Transverse colon (tissue), 4 donors: Measurements from ENCODE around the gene RAD23B. TPM values are rescaled to one million over a fixed set of nuclear protein-coding genes. Genes with fewer than 3 reads are reported as not detected.

Source experiments
- DNase-seq: peaks from one replicate; pipeline ENCODE4 v3.0.0-alpha.2; 2019
- H3K27ac ChIP-seq, 4 donors: fragments of 200-600 bp; sonication (generic); 2 replicates each; pipeline ENCODE4 v1.5.1; 2016 to 2018; ENCODE audit warnings: inconsistent platforms in 4 of 4
- H3K27me3 ChIP-seq: fragments of 200-600 bp; sonication (generic); 2 replicates; pipeline ENCODE4 v1.5.1; 2017; ENCODE audit warnings: inconsistent platforms
- H3K36me3 ChIP-seq, 4 donors: fragments of 200-600 bp; sonication (generic); 2 replicates each; pipeline ENCODE4 v1.5.1; 2017 to 2019; ENCODE audit warnings: inconsistent platforms in 4 of 4
- H3K4me1 ChIP-seq, 4 donors: fragments of 200-600 bp; sonication (generic); 2 replicates each; pipeline ENCODE4 v1.5.1; 2017 to 2020; ENCODE audit warnings: inconsistent platforms in 4 of 4
- H3K4me3 ChIP-seq, 4 donors: fragments of 200-600 bp; sonication (generic); 1 replicate in 1 of 4; 2 replicates in 3 of 4; pipeline versions ENCODE4 v1.5.1 to v1.6.1; 2017 to 2019; ENCODE audit warnings: inconsistent platforms in 4 of 4
- H3K9me3 ChIP-seq, 2 donors: fragments of 200-600 bp; sonication (generic); 2 replicates each; pipeline ENCODE4 v1.5.1; 2017 to 2019; ENCODE audit warnings: inconsistent platforms in 2 of 2
- EP300 ChIP-seq: sonication (generic); formaldehyde crosslinking; IDR thresholded peaks from one replicate; pipeline ENCODE4 v1.6.1; 2017; ENCODE audit warnings: antibody characterized with exemption, low read depth
- POLR2A ChIP-seq: fragments of 450-650 bp; IDR thresholded peaks from one replicate; pipeline ENCODE4 v1.6.1; 2016; ENCODE audit warnings: antibody characterized with exemption, mild to moderate bottlenecking, moderate library complexity
- POLR2AphosphoS5 ChIP-seq, 3 donors: sonication (generic); formaldehyde crosslinking; IDR thresholded peaks; one replicate each; pipeline ENCODE4 v1.6.1; 2016; ENCODE audit warnings: antibody characterized with exemption in 3 of 3
- WGBS, 2 donors: methylation state at CpG; one replicate each; pipeline ENCODE4 v1.1.5; 2018; ENCODE audit warnings: low coverage in 1 of 2; 5-methylcytosine and 5-hydroxymethylcytosine counted together
- in situ Hi-C, 4 donors: fragments of 200-750 bp; cut with MboI; loops; one replicate each; pipeline versions ENCODE4 v1.15.0 to v1.15.1; 2017; ENCODE audit warnings: low sequenced_read_pairs in 3 of 4, low pct_ligation_motif_present in 1 of 4, low pct_unique_long_range_greater_than_20kb in 1 of 4
- intact Hi-C: fragments of 100-400 bp; cut with DNase I; formaldehyde crosslinking; loops from one replicate; pipeline ENCODE4 v1.15.1; 2023; ENCODE audit warnings: low total_unique reads
- total RNA-seq, 4 donors: library from RNA; depleted of rRNA; stranded (reverse); fragments of >200 nt; gene quantifications; one replicate each; pipeline ENCODE4 v1.1.0, GENCODE V29; 2016
- TF ChIP-seq, protein P1 (sequence below), 5 experiments: fragments of 200-600 bp in 3 of 5; fragments of 450-650 bp in 2 of 5; sonication (generic) in 3 of 5; IDR thresholded peaks; 1 replicate in 2 of 5; 2 replicates in 3 of 5; pipeline ENCODE4 v1.5.1; 2016 to 2017; ENCODE audit warnings: antibody characterized with exemption in 5 of 5, inconsistent platforms in 3 of 5, mild to moderate bottlenecking in 2 of 5, moderate library complexity in 1 of 5

RAD23B gene
- total RNA-seq, 4 donors from 2014 or later = 41.8 to 75.2 (median 54.9) TPM

DNA sequence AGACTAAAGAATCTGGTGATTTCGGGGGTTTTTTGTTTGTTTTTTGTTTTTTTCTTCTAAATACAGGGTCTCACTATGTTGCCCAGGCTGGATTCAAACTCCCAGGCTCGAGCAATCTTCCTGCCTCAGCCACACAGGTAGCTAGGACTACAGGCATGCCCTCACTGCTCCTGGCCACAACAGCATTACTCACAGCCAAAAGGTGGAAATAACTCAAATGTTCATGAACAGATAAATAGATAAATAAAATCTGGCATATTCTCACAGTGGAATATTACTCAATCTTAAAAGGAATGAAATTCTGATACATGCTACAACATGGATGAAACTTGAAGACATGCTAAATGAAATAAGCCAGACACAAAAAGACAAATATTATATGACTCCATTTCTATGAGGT is 19.8 kb upstream of the RAD23B start:
- H3K27me3 ChIP-seq = no peaks in the 10 kb centered on the region
- in situ Hi-C loops = no loop called here
- H3K9me3 ChIP-seq = peaks cover 4 to 6% of the 10 kb centered on the region in 2 donors
- intact Hi-C loops = no loop called here
- WGBS, 2 donors = 63 to 65% methylated on average over 2 of the region's 2 CpGs
- H3K27ac ChIP-seq = no peak overlapping the region
- no peak overlapping the region for H3K4me3 ChIP-seq
- TF ChIP-seq POLR2A (no peak), POLR2AphosphoS5 (IDR thresholded peaks at IDR 0.05) (no peak), EP300 (no peak)
- TF ChIP-seq, protein P1, sequence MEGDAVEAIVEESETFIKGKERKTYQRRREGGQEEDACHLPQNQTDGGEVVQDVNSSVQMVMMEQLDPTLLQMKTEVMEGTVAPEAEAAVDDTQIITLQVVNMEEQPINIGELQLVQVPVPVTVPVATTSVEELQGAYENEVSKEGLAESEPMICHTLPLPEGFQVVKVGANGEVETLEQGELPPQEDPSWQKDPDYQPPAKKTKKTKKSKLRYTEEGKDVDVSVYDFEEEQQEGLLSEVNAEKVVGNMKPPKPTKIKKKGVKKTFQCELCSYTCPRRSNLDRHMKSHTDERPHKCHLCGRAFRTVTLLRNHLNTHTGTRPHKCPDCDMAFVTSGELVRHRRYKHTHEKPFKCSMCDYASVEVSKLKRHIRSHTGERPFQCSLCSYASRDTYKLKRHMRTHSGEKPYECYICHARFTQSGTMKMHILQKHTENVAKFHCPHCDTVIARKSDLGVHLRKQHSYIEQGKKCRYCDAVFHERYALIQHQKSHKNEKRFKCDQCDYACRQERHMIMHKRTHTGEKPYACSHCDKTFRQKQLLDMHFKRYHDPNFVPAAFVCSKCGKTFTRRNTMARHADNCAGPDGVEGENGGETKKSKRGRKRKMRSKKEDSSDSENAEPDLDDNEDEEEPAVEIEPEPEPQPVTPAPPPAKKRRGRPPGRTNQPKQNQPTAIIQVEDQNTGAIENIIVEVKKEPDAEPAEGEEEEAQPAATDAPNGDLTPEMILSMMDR (IDR thresholded peaks at IDR 0.05) = no peak
- H3K36me3 ChIP-seq = no peaks in the 10 kb centered on the region
- H3K4me1 ChIP-seq = no peaks in the 10 kb centered on the region
- DNase-seq = no peak

DNA sequence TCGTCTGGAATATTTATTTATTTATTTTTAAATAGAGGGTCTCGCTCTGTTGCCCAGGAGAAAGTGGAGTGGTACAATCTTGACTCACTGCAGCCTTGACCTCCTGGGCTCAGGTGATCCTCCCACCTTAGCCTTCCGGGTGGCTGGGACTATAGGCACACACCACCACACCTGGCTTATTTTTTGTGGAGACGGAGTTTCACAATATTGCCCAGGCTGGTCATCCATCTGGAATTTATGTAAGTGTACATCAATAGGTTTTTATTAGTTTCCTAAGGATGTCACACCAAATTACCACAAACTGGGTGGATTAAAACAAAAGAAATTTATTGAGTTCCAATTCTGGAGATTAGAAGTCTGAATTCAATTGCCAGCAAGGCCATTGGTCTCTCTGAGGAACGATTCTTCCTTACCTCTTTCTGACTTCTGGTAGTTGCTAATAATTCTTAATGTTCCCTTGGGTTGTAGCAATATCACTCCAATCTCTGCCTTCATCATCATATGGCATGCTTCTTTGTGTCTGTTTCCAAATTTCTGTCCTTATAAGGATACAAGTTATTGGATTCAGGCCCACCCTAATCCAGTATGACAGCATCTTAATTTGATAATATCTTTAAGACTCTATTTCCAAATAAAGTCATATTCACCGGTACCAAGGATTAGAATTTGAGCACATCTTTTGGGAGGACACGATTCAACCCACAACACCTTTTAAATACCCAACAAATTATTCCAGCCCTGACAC is 16.3 kb upstream of the RAD23B start:
- intact Hi-C loops (loop anchor here (5.0 kb wide), 1 partner anchor 1581 kb away; no protein-coding TSS in a partner anchor), in situ Hi-C loops (no loop called here)
- Histone ChIP-seq H3K27me3 (no peaks in the 10 kb centered on the region), H3K9me3 (peaks cover 4 to 6% of the 10 kb centered on the region in 2 donors), H3K4me3 (no peak overlapping the region), H3K27ac (no peak overlapping the region), H3K36me3 (no peaks in the 10 kb centered on the region), H3K4me1 (peaks cover 0 to 3% (median 0%) of the 10 kb centered on the region in 4 donors)
- no peak for DNase-seq
- 89 to 92% methylated on average over 7 of the region's 7 CpGs for WGBS, 2 donors
- TF ChIP-seq, protein P1 (IDR thresholded peaks at IDR 0.05) = no peak

DNA sequence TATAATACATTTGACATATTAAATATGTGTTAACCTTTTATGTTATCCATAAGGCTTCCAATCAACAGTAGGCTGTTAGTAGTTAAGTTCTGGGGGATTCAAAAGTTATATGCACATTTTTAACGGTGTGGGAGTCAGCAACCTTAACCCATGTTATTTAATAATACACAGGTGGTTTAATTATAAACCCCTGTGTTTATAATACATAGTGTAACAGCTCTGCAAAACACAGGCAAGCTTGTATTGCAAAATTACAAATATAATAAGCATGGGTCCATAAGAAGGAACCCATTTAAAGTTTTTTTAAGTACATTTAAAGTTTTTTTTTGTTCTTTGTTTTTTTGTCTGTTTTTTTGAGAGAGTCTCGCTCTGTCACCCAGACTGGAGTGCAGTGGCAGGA is 14.5 kb upstream of the RAD23B start:
- H3K4me1 ChIP-seq = peaks cover 0 to 3% (median 0%) of the 10 kb centered on the region in 4 donors
- no peak overlapping the region for H3K27ac ChIP-seq
- 40 to 76% methylated on average over 1 to 2 of the region's 2 CpGs for WGBS, 2 donors
- in situ Hi-C loops (no loop called here), intact Hi-C loops (loop anchor here (5.0 kb wide), 1 partner anchor 1579 kb away; no protein-coding TSS in a partner anchor)
- TF ChIP-seq POLR2AphosphoS5 (IDR thresholded peaks at IDR 0.05) (no peak), POLR2A (no peak), EP300 (no peak)
- TF ChIP-seq, protein P1 (IDR thresholded peaks at IDR 0.05) = no peak
- peaks cover 4 to 6% of the 10 kb centered on the region in 2 donors for H3K9me3 ChIP-seq
- no peaks in the 10 kb centered on the region for H3K36me3 ChIP-seq
- no peaks in the 10 kb centered on the region for H3K27me3 ChIP-seq
- DNase-seq = no peak
- H3K4me3 ChIP-seq = no peak overlapping the region

DNA sequence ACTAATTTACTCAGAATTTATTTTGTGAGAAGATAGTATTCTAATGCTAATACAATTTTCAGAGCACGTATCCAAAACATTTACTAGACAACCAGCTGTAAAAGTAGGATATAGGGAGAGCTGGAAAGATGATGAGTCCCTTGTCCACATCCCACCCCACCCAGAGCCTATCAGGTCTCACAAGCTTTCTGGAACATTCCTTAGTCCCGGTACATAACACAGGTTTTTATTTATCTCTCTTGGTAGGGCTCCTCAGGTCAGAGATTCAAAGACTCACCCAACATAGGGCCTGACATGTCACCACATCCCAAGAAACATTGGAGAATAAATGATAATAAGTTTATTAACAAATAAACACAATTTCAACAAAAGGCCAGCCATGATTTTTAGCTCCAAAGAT is 13.8 kb upstream of the RAD23B start:
- H3K27ac ChIP-seq = no peak overlapping the region
- no peaks in the 10 kb centered on the region for H3K36me3 ChIP-seq
- TF ChIP-seq EP300 (no peak), POLR2A (no peak), POLR2AphosphoS5 (IDR thresholded peaks at IDR 0.05) (no peak)
- TF ChIP-seq, protein P1 (IDR thresholded peaks at IDR 0.05) = no peak
- peaks cover 4 to 6% of the 10 kb centered on the region in 2 donors for H3K9me3 ChIP-seq
- H3K4me3 ChIP-seq = no peak overlapping the region
- DNase-seq = no peak
- H3K27me3 ChIP-seq = no peaks in the 10 kb centered on the region
- intact Hi-C loops (loop anchor here (5.0 kb wide), 1 partner anchor 1578 kb away; no protein-coding TSS in a partner anchor), in situ Hi-C loops (no loop called here)
- 92 to 100% methylated on average over 1 to 2 of the region's 2 CpGs for WGBS, 2 donors
- H3K4me1 ChIP-seq = peaks cover 0 to 3% (median 0%) of the 10 kb centered on the region in 4 donors
